Right atrium auricular region (tissue), 2 donors: Measurements from ENCODE around the gene CORIN. TPM values are rescaled to one million over a fixed set of nuclear protein-coding genes. Genes with fewer than 3 reads are reported as not detected.

Source experiments
- DNase-seq: peaks from one replicate; pipeline ENCODE4 v3.0.0-alpha.2; 2019; ENCODE audit warnings: low spot score
- H3K27ac ChIP-seq, 2 donors: fragments of 200-600 bp; sonication (generic); 1 replicate in 1 of 2; 2 replicates in 1 of 2; pipeline ENCODE4 v1.5.1; 2016 to 2019
- H3K27me3 ChIP-seq, 2 donors: fragments of 200-600 bp; sonication (generic); one replicate each; pipeline versions ENCODE4 v1.5.1 to v1.6.0; 2017 to 2019
- H3K36me3 ChIP-seq: fragments of 200-600 bp; sonication (generic); one replicate; pipeline ENCODE4 v1.5.1; 2016
- H3K4me1 ChIP-seq, 2 donors: fragments of 200-600 bp; sonication (generic); one replicate each; pipeline versions ENCODE4 v1.5.1 to v1.6.0; 2017 to 2019
- H3K4me3 ChIP-seq, 2 donors: fragments of 200-600 bp; sonication (generic); 1 replicate in 1 of 2; 2 replicates in 1 of 2; pipeline ENCODE4 v1.5.1; 2017 to 2019; ENCODE audit warnings: mild to moderate bottlenecking in 1 of 2, moderate library complexity in 1 of 2
- H3K9me3 ChIP-seq, 2 donors: fragments of 200-600 bp; sonication (generic); one replicate each; pipeline ENCODE4 v1.5.1; 2019
- total RNA-seq, 2 donors: library from RNA; depleted of rRNA; stranded (reverse); fragments of >200 nt; gene quantifications; one replicate each; pipeline ENCODE4 v1.1.0, GENCODE V29; 2016
- TF ChIP-seq, protein P1 (sequence below), 2 donors: fragments of 200-600 bp; sonication (generic); IDR thresholded peaks; one replicate each; pipeline ENCODE4 v1.5.1; 2019; ENCODE audit warnings: antibody characterized with exemption in 2 of 2

The CORIN gene, protein sequence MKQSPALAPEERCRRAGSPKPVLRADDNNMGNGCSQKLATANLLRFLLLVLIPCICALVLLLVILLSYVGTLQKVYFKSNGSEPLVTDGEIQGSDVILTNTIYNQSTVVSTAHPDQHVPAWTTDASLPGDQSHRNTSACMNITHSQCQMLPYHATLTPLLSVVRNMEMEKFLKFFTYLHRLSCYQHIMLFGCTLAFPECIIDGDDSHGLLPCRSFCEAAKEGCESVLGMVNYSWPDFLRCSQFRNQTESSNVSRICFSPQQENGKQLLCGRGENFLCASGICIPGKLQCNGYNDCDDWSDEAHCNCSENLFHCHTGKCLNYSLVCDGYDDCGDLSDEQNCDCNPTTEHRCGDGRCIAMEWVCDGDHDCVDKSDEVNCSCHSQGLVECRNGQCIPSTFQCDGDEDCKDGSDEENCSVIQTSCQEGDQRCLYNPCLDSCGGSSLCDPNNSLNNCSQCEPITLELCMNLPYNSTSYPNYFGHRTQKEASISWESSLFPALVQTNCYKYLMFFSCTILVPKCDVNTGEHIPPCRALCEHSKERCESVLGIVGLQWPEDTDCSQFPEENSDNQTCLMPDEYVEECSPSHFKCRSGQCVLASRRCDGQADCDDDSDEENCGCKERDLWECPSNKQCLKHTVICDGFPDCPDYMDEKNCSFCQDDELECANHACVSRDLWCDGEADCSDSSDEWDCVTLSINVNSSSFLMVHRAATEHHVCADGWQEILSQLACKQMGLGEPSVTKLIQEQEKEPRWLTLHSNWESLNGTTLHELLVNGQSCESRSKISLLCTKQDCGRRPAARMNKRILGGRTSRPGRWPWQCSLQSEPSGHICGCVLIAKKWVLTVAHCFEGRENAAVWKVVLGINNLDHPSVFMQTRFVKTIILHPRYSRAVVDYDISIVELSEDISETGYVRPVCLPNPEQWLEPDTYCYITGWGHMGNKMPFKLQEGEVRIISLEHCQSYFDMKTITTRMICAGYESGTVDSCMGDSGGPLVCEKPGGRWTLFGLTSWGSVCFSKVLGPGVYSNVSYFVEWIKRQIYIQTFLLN
- total RNA-seq, result 100 to 1,000 TPM in 1 of 2 donors, 10 to 100 TPM in 1; 42.3 to 180 TPM

DNA sequence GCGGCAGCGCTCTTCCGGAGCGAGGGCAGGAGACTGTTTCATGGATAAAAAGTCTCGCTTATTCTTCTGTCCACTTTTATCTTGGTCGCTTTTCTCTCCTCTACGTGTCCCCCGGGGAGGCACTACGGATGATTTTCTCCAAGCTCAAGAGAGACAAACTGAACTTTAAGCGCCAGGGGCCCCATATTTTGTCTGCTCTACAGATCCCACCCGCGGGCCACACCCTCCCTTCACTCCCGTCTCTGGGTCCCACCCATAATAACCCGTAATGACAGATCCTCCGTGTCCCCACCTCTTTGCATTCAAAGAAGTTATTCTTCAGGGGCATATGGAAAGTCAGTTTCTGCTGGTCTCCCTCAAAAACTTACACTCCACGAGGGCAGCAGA, at the start of gene CORIN:
Gene CORIN, minus strand, starts transcription at position 160 of the 387 bp plus-strand sequence. Its CDS starts 118 bp downstream, at position 42.
- Histone ChIP-seq H3K36me3 (no peaks in the 10 kb centered on the region), H3K9me3 (peaks cover 0 to 4% of the 10 kb centered on the region in 2 donors), H3K4me1 (peaks cover 0 to 43% of the 10 kb centered on the region in 2 donors), H3K4me3 (peak within 1 kb of the TSS; percentile 58 to 63), H3K27me3 (no peaks in the 10 kb centered on the region), H3K27ac (peak within 1 kb of the TSS; percentile 72 to 85)
- TF ChIP-seq, protein P1, sequence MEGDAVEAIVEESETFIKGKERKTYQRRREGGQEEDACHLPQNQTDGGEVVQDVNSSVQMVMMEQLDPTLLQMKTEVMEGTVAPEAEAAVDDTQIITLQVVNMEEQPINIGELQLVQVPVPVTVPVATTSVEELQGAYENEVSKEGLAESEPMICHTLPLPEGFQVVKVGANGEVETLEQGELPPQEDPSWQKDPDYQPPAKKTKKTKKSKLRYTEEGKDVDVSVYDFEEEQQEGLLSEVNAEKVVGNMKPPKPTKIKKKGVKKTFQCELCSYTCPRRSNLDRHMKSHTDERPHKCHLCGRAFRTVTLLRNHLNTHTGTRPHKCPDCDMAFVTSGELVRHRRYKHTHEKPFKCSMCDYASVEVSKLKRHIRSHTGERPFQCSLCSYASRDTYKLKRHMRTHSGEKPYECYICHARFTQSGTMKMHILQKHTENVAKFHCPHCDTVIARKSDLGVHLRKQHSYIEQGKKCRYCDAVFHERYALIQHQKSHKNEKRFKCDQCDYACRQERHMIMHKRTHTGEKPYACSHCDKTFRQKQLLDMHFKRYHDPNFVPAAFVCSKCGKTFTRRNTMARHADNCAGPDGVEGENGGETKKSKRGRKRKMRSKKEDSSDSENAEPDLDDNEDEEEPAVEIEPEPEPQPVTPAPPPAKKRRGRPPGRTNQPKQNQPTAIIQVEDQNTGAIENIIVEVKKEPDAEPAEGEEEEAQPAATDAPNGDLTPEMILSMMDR (IDR thresholded peaks at IDR 0.05), result no peak
- DNase-seq, result no peak

DNA sequence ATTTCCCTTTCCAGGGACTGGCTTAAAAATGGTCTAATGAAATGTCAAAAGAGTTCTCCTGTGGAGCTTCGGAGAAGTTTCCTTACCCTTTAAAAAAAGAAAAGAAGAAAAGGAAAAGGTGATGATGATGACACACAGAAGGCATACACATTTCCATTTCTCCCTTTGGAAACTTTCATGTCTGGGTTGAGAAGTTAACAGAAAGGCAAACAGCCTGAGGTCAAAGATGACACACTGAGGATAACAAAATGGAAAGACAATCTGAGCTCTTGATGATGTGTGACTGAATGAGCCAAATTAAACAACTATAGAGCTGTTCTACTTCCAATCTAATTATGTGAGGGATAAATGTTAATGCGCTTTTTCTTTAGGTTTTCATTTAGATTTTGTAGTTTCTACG, 44.4 kb upstream of the CORIN start:
- TF ChIP-seq, protein P1 (IDR thresholded peaks at IDR 0.05), result no peak
- DNase-seq, result no peak
- H3K4me1 ChIP-seq, result no peaks in the 10 kb centered on the region

DNA sequence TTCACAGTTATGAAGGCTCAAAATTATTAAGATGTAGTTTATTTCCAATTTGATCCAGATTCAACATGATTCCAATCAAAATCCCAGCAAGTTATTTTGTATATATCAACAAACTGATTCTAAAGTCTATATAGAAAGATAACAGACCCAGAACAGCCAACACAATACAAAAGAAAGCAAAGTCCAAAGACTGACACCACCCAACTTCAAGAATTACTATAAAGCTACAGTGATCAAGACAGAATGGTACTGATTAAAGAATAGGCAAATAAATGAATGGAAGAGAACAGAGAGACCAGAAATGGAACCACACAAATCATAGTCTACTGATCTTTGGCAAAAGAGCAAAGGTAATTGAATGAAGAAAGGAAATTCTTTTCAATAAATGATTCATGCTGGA, 41.6 kb upstream of the CORIN start:
- DNase-seq, result no peak
- no peak overlapping the region for H3K27ac ChIP-seq
- H3K36me3 ChIP-seq, result peaks cover 28% of the 10 kb centered on the region
- TF ChIP-seq, protein P1 (IDR thresholded peaks at IDR 0.05), result no peak
- H3K4me3 ChIP-seq, result no peak overlapping the region
- H3K9me3 ChIP-seq, result no peaks in the 10 kb centered on the region
- H3K4me1 ChIP-seq, result no peaks in the 10 kb centered on the region
- no peaks in the 10 kb centered on the region for H3K27me3 ChIP-seq

More for the DNA sequence above, 44.4 kb upstream of the CORIN start:
- H3K27ac ChIP-seq, result peak overlapping the region in 1 of 2 donors; percentile 58
- no peaks in the 10 kb centered on the region for H3K27me3 ChIP-seq
- H3K36me3 ChIP-seq, result peaks cover 20% of the 10 kb centered on the region
- no peaks in the 10 kb centered on the region for H3K9me3 ChIP-seq
- no peak overlapping the region for H3K4me3 ChIP-seq

DNA sequence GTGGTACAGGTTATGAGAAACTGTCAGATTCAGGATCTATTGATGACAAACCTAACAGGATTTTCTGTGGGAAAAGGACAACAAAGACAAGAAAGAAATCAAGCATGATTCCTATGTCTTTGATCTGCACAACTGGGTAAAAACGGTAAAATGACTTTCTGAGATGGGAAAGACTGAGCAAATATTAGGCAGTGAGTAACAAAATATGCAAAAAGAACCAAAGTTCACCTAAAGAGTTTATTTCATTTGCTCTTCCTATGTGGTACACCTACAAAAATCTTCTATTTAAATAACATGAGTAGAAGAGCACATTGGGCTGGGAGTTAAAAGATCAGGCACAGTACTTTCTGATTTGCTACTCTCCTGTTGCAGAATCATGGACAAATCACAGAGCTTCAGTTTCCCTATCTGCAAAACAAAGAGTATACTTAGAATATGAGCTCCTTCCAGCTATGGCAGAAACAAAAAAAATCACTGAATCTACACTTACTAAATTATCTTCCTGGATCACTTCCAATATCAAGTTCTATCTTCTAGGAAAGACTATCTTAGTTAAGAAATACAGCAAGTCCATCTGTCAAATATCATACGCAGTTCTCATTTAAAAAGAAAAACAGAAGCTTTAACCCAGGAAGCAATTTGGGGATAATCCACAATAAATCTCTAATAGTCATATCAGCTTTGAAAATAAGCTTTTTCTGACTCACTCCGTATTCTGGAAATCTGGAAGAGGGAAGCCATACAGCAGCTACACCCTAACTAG, 39.1 kb upstream of the CORIN start:
- no peaks in the 10 kb centered on the region for H3K27me3 ChIP-seq
- DNase-seq, result no peak
- H3K9me3 ChIP-seq, result peaks cover 0 to 12% of the 10 kb centered on the region in 2 donors
- TF ChIP-seq, protein P1 (IDR thresholded peaks at IDR 0.05), result no peak
- H3K36me3 ChIP-seq, result peaks cover 28% of the 10 kb centered on the region
- no peaks in the 10 kb centered on the region for H3K4me1 ChIP-seq
- no peak overlapping the region for H3K27ac ChIP-seq
- no peak overlapping the region for H3K4me3 ChIP-seq

DNA sequence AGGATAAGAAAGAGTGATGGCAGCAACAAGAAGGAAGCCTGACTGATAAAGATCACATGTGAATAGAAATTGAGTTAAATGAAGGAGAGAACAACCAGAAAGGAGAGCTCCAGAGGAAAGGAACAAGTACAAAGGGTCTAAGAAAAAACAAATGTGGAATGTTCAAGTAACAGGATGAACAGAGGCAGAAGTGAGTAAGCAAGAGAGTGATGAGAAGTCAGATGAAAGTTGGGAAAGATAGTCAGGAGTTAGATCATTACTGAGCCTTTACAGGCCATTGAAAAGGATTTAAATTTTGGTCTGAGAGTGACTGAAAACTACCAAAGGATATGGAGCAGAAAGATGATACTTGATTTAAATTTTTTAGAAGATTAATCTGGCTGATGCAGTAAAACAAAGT, 38.4 kb upstream of the CORIN start:
- Histone ChIP-seq H3K4me1 (no peaks in the 10 kb centered on the region), H3K27ac (no peak overlapping the region), H3K4me3 (no peak overlapping the region), H3K36me3 (peaks cover 28% of the 10 kb centered on the region), H3K27me3 (no peaks in the 10 kb centered on the region), H3K9me3 (peaks cover 0 to 12% of the 10 kb centered on the region in 2 donors)
- TF ChIP-seq, protein P1 (IDR thresholded peaks at IDR 0.05), result no peak
- DNase-seq, result no peak
